Colonic mucosa (tissue), 4 donors: ENCODE measurements around the gene EFNA3. TPM values are rescaled to one million over a fixed set of nuclear protein-coding genes. Genes with fewer than 3 reads are reported as not detected.
"Not testable (repeated sequence)": the region's sequence is repeated elsewhere in the genome, so short reads cannot be mapped to it uniquely, and the experiment has no call there.

Experiments used
- DNase-seq: peaks from one replicate; pipeline ENCODE4 v3.0.0-alpha.2; 2020
- H3K27ac ChIP-seq: fragments of 200-600 bp; one replicate; pipeline ENCODE4 v1.8.0; 2021
- H3K27me3 ChIP-seq: fragments of 200-600 bp; one replicate; pipeline ENCODE4 v1.8.0; 2021
- H3K36me3 ChIP-seq: fragments of 200-600 bp; one replicate; pipeline ENCODE4 v1.8.0; 2021
- H3K4me1 ChIP-seq: fragments of 200-600 bp; one replicate; pipeline ENCODE4 v1.8.0; 2021; ENCODE audit warnings: mild to moderate bottlenecking
- H3K4me3 ChIP-seq: fragments of 200-600 bp; one replicate; pipeline ENCODE4 v1.8.0; 2021
- H3K9ac ChIP-seq, 2 donors: one replicate each; pipeline ENCODE4 v1.7.0; 2013; ENCODE audit warnings: control low read depth in 2 of 2, low read depth in 2 of 2, low read length in 2 of 2
- H3K9me3 ChIP-seq: fragments of 200-600 bp; one replicate; pipeline ENCODE4 v1.8.0; 2021
- intact Hi-C: fragments of 100-400 bp; cut with DNase I; formaldehyde crosslinking; loops from one replicate; pipeline ENCODE4 v1.14.1; 2022
- total RNA-seq, 2 donors: library from RNA; stranded (reverse); fragmentation: NEBNext Ultra II Directional in 1 of 2; extraction: Animal tissue kit (Norgen Biotek cat#: 25700) in 1 of 2; gene quantifications; one replicate each; pipeline ENCODE4 v1.2.1, GENCODE V29; 2021
- TF ChIP-seq, protein P1 (sequence below): fragments of 200-600 bp; IDR thresholded peaks from one replicate; pipeline ENCODE4 v1.8.0; 2022; ENCODE audit warnings: antibody characterized with exemption, mild to moderate bottlenecking
- donor health status: healthy.
- donor health status: DM: no; HTN: no; CAD: no.
- donor health status: DM: no; HTN: no; CAD: no.

EFNA3 gene
- total RNA-seq, 2 donors from 2014 or later = 12.7 to 21.4 TPM

DNA sequence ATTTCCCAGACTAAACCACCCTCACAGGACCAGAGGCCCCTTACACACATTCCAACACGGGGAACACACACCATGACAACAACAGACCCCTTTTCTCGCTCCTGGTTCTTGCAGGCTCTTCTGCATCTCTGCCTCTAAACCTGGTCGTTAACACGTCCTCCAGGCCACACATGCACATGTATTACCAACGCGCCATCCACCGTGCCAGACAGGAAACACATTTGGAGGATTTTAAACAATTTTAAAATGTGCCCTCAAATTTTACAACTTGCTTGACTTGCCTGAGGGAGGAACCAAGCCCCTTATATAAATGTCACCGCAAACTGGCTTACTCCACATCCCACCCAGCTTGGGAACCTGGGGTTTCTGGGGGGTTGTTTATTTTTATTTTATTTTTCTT is 32.2 kb downstream of the EFNA3 start:
- intact Hi-C loops = no loop called here
- Histone ChIP-seq H3K27me3 (no peaks in the 10 kb centered on the region), H3K36me3 (no peaks in the 10 kb centered on the region), H3K9ac (no peak overlapping the region), H3K4me3 (no peak overlapping the region), H3K9me3 (no peaks in the 10 kb centered on the region), H3K27ac (no peak overlapping the region), H3K4me1 (no peaks in the 10 kb centered on the region)
- TF ChIP-seq, protein P1, sequence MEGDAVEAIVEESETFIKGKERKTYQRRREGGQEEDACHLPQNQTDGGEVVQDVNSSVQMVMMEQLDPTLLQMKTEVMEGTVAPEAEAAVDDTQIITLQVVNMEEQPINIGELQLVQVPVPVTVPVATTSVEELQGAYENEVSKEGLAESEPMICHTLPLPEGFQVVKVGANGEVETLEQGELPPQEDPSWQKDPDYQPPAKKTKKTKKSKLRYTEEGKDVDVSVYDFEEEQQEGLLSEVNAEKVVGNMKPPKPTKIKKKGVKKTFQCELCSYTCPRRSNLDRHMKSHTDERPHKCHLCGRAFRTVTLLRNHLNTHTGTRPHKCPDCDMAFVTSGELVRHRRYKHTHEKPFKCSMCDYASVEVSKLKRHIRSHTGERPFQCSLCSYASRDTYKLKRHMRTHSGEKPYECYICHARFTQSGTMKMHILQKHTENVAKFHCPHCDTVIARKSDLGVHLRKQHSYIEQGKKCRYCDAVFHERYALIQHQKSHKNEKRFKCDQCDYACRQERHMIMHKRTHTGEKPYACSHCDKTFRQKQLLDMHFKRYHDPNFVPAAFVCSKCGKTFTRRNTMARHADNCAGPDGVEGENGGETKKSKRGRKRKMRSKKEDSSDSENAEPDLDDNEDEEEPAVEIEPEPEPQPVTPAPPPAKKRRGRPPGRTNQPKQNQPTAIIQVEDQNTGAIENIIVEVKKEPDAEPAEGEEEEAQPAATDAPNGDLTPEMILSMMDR = no peak
- no peak for DNase-seq

DNA sequence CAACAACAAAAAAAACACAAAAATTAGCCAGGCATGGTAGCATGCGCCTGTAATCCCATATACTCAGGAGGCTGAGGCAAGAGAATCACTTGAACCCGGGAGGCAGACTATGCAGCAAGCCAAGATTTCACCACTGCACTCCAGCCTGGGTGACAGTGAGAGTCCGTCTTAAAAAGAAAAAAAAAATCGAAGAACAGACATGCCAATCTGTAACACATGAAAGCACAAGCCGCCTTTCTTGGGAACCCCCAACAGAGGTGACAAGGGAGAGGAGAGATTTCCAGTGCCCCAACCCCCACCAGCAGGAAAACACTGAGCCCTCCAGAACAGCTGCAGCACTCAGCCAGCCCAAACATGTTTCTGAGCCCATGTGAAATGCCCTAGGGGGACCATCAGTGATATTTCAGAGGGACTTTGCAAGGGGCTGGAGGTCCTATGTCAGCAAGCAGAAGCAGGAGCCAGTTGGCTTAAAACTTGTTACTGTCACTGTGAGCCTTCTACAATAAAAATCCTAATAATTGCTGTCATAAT is 34.9 kb downstream of the EFNA3 start:
- no peak overlapping the region for H3K4me3 ChIP-seq
- H3K36me3 ChIP-seq = no peaks in the 10 kb centered on the region
- no peaks in the 10 kb centered on the region for H3K9me3 ChIP-seq
- H3K4me1 ChIP-seq = no peaks in the 10 kb centered on the region
- intact Hi-C loops = no loop called here
- TF ChIP-seq, protein P1 = no peak
- no peak overlapping the region for H3K9ac ChIP-seq
- DNase-seq = no peak
- H3K27ac ChIP-seq = no peak overlapping the region
- H3K27me3 ChIP-seq = no peaks in the 10 kb centered on the region

DNA sequence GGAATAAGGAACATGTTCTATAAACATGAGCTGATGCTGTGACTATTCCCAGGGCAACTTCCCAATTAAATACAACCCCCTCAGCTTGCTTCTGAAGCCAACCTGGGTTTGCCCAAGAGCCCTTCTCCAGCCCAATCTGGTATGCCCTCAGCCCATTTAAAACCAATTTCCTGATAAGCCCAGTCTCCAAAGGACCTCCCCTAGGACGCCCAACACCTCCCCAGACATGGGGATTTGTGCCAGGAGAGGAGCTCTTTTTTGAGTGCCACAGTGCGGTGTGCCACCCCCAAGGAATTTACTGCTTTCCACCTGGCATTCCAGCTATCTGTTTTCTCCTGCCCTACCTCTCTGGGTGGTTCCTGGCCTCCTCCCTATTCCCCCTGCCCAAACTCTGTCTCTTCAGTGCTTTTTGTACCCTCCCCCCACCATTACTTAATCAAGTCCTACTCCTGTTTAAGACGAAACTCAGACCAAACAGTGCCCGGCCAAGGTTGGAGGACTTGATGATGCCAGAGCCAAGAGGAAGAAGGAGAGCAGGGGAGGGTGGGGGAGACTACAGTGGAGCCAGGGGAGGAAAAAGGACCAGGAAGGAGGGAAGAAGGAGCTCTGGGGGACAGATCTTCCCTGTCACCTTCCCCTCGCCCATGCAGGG is 37.6 kb downstream of the EFNA3 start:
- no peaks in the 10 kb centered on the region for H3K36me3 ChIP-seq
- no peak overlapping the region for H3K4me3 ChIP-seq
- intact Hi-C loops = no loop called here
- H3K4me1 ChIP-seq = no peaks in the 10 kb centered on the region
- H3K27me3 ChIP-seq = no peaks in the 10 kb centered on the region
- no peak overlapping the region for H3K27ac ChIP-seq
- TF ChIP-seq, protein P1 = no peak
- peak overlapping the region in 1 of 2 donors; percentile 4 for H3K9ac ChIP-seq
- no peak for DNase-seq
- H3K9me3 ChIP-seq = no peaks in the 10 kb centered on the region

DNA sequence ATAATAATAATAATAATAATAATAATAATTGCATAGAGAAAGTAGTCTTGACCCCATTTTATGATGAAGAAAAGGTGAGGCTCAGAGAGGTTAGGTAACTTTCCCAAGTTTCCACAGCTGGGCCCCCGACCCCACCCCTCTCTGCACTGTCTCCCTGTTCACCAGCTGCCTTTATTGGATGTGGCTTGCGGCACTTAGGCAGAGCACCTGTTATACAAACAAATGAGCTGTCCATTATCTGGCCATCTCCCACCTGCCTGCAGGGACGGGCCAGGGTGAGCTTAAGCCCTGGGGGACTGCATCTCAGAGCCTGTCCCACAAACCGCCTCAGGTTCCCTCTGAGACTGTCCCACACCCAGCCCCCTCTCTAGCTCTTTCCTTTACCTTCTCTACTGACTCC is 39.0 kb downstream of the EFNA3 start:
- H3K27ac ChIP-seq = no peak overlapping the region
- DNase-seq = no peak

DNA sequence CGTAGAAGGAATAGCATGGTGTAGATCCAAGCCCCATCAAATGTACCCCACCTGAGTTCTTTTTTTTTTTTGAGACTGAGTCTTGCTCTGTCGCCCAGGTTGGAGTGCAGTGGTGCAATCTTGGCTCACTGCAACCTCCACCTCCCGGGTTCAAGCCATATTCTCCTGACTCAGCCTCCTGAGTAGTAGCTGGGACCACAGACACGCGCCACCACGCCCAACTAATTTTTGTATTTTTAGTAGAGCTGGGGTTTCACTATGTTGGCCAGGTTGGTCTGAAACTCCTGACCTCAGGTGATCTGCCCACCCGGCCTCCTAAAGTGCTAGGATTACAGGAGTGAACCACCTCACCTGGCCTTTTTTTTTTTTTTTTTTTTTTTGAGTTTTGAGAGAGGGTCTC is 39.5 kb downstream of the EFNA3 start:
- H3K9ac ChIP-seq, H3K4me3 ChIP-seq, DNase-seq, H3K4me1 ChIP-seq, H3K36me3 ChIP-seq, H3K27me3 ChIP-seq, intact Hi-C loops, H3K9me3 ChIP-seq: not testable (repeated sequence)
- H3K27ac ChIP-seq = peak overlapping the region; percentile 43

More for the DNA sequence above, 39.0 kb downstream of the EFNA3 start:
- Histone ChIP-seq H3K4me3 (no peak overlapping the region), H3K27me3 (no peaks in the 10 kb centered on the region), H3K4me1 (no peaks in the 10 kb centered on the region), H3K9me3 (no peaks in the 10 kb centered on the region), H3K9ac (no peak overlapping the region), H3K36me3 (no peaks in the 10 kb centered on the region)
- TF ChIP-seq, protein P1 = no peak
- intact Hi-C loops = no loop called here

DNA sequence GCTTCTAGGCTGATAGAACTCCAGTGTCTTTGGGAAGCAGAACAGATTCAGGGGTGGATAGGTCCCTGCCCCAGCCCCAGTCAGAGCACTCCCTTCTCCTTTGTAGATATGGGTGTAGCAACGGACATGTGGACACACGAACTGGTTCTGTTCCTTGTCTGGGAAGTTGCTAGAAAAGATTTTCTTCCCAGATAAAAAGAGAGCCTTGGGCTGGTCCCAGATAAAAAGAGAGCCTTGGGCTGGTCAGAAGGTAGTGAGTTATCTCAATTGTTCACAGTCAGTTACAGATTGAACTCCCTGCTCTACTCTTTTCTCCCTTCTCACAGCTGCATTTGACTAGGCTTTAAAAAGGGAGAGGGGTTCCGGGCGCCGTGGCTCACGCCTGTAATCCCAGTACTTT is 41.6 kb downstream of the EFNA3 start:
- DNase-seq = no peak
- H3K27ac ChIP-seq = no peak overlapping the region

More for the DNA sequence above, 41.6 kb downstream of the EFNA3 start:
- TF ChIP-seq, protein P1 = no peak
- no peaks in the 10 kb centered on the region for H3K9me3 ChIP-seq
- peak overlapping the region in 1 of 2 donors; percentile 54 for H3K9ac ChIP-seq
- H3K27me3 ChIP-seq = no peaks in the 10 kb centered on the region
- H3K4me1 ChIP-seq = peaks cover 8% of the 10 kb centered on the region
- no peaks in the 10 kb centered on the region for H3K36me3 ChIP-seq
- intact Hi-C loops = no loop called here
- H3K4me3 ChIP-seq = no peak overlapping the region
